ENCODE results near the gene OSM. TPM values are rescaled to one million over a fixed set of nuclear protein-coding genes. Genes with fewer than 3 reads are reported as not detected.
A peak's percentile ranks its signal among the peaks of the same experiment; 100 is the strongest.
"Not testable (repeated sequence)": the region's sequence is repeated elsewhere in the genome, so short reads cannot be mapped to it uniquely, and the experiment has no call there.

Gene OSM
- polyA plus RNA-seq, 3 donors, result 48.0 to 295 (median 146) TPM

DNA sequence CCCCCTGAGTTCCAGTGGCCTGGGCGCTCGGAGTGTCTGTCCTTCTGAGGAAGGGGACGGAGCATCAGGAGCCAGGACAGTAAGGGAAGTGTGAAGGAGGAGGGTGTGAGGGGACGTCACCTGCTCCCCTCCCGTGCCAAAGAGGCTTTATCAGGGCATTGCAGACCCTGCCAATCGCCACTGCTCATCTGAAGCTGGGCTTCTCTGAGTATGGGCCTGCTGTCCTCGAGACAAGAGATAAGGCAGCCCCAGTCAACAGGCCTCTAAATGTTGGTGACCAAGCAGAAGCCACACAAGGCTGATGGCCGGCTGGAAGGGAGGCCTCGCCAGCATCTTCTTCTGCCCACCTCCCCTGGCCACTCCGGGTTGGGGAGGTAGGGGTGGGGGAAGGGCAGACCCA lies 49.9 kb downstream of the OSM start:
- Mint-ChIP-seq H3K27ac (peak overlapping the region in 3 of 7 donors; percentile 24 to 64 (median 30)), H3K4me1 (peaks cover 34% of the 10 kb centered on the region), H3K9me3 (peaks cover 0 to 5% (median 0%) of the 10 kb centered on the region in 7 donors), H3K4me3 (no peak overlapping the region), H3K27me3 (ENCODE audit: low read depth in 3 of 3) (peaks cover 23 to 31% (median 26%) of the 10 kb centered on the region in 3 donors), H3K36me3 (no peaks in the 10 kb centered on the region)
- no peaks in the 10 kb centered on the region for H3K36me3 ChIP-seq (replicated peaks in 1 of 2; ENCODE audit: control insufficient read depth in 1 of 2, insufficient read depth in 2 of 2, low read length in 2 of 2)
- no peak for DNase-seq
- no peak overlapping the region for H3K27ac ChIP-seq (ENCODE audit: low read depth in 1 of 2, low read length in 2 of 2)
- H3K4me3 ChIP-seq (replicated peaks in 1 of 3; ENCODE audit: low read depth in 2 of 3, low read length in 3 of 3), result no peak overlapping the region
- H3K4me2 ChIP-seq (replicated peaks; ENCODE audit: extremely low read depth, low read length, poor library complexity, severe bottlenecking), result no peak overlapping the region
- no peaks in the 10 kb centered on the region for H4K20me1 ChIP-seq (ENCODE audit: insufficient read depth, low read length)
- H3K27me3 ChIP-seq (ENCODE audit: control insufficient read depth in 2 of 2, insufficient read depth in 2 of 2, low read length in 2 of 2), result peaks cover 0 to 15% of the 10 kb centered on the region in 2 donors
- no peaks in the 10 kb centered on the region for H3K9me3 ChIP-seq (replicated peaks in 1 of 2; ENCODE audit: control insufficient read depth in 1 of 2, insufficient read depth in 1 of 2, low read length in 2 of 2)
- no peaks in the 10 kb centered on the region for H3K79me2 ChIP-seq (ENCODE audit: insufficient read depth, low read length)
- 91% methylated on average over 7 of the region's 10 CpGs for WGBS (ENCODE audit: insufficient coverage)
- no peak overlapping the region for H2AFZ ChIP-seq (ENCODE audit: insufficient read depth, low read depth, low read length, poor library complexity, severe bottlenecking)
- no peak overlapping the region for H3K9ac ChIP-seq (ENCODE audit: insufficient read depth, low read length, poor library complexity, severe bottlenecking)
- intact Hi-C loops (cut with micrococcal nuclease), result loop anchor here in 1 of 2 donors (5.0 kb wide), 1 partner anchor 34 kb away; no protein-coding TSS in a partner anchor
- peaks cover 31 to 39% of the 10 kb centered on the region in 2 donors for H3K4me1 ChIP-seq (ENCODE audit: control insufficient read depth in 1 of 2, insufficient read depth in 2 of 2, low read length in 2 of 2)
- TF ChIP-seq, protein P1, sequence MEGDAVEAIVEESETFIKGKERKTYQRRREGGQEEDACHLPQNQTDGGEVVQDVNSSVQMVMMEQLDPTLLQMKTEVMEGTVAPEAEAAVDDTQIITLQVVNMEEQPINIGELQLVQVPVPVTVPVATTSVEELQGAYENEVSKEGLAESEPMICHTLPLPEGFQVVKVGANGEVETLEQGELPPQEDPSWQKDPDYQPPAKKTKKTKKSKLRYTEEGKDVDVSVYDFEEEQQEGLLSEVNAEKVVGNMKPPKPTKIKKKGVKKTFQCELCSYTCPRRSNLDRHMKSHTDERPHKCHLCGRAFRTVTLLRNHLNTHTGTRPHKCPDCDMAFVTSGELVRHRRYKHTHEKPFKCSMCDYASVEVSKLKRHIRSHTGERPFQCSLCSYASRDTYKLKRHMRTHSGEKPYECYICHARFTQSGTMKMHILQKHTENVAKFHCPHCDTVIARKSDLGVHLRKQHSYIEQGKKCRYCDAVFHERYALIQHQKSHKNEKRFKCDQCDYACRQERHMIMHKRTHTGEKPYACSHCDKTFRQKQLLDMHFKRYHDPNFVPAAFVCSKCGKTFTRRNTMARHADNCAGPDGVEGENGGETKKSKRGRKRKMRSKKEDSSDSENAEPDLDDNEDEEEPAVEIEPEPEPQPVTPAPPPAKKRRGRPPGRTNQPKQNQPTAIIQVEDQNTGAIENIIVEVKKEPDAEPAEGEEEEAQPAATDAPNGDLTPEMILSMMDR (IDR thresholded peaks at IDR 0.05), result no peak

DNA sequence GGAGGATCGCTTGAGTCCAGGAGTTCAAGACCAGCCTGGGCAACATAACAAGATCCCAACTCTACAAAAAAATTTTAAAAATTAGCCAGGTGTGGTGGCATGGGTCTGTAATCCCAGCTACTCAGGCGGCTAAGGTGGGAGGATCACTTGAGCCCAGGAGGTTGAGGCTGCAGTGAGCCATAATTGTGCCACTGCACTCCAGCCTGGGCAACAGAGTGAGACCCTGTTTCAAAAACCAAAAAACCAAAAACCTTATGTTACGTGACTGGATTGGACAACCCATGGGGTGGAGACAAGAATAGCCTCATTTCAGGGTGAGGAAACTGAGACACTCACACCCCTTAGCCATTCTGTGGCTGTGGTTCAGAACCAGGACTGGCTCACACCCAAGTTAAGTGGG lies 50.4 kb downstream of the OSM start:
- peaks cover 0 to 11% of the 10 kb centered on the region in 2 donors for H3K27me3 ChIP-seq (ENCODE audit: control insufficient read depth in 2 of 2, insufficient read depth in 2 of 2, low read length in 2 of 2)
- peaks cover 30 to 38% of the 10 kb centered on the region in 2 donors for H3K4me1 ChIP-seq (ENCODE audit: control insufficient read depth in 1 of 2, insufficient read depth in 2 of 2, low read length in 2 of 2)
- H3K27ac ChIP-seq (ENCODE audit: low read depth in 1 of 2, low read length in 2 of 2); H3K36me3 Mint-ChIP-seq; H3K4me3 Mint-ChIP-seq; H3K4me2 ChIP-seq (replicated peaks; ENCODE audit: extremely low read depth, low read length, poor library complexity, severe bottlenecking); H3K9ac ChIP-seq (ENCODE audit: insufficient read depth, low read length, poor library complexity, severe bottlenecking); H3K27ac Mint-ChIP-seq; H4K20me1 ChIP-seq (ENCODE audit: insufficient read depth, low read length); H3K9me3 Mint-ChIP-seq; DNase-seq; H3K4me3 ChIP-seq (replicated peaks in 1 of 3; ENCODE audit: low read depth in 2 of 3, low read length in 3 of 3); H3K9me3 ChIP-seq (replicated peaks in 1 of 2; ENCODE audit: control insufficient read depth in 1 of 2, insufficient read depth in 1 of 2, low read length in 2 of 2); H3K36me3 ChIP-seq (replicated peaks in 1 of 2; ENCODE audit: control insufficient read depth in 1 of 2, insufficient read depth in 2 of 2, low read length in 2 of 2); H3K79me2 ChIP-seq (ENCODE audit: insufficient read depth, low read length); H2AFZ ChIP-seq (ENCODE audit: insufficient read depth, low read depth, low read length, poor library complexity, severe bottlenecking): not testable (repeated sequence)
- H3K27me3 Mint-ChIP-seq (ENCODE audit: low read depth in 3 of 3), result peaks cover 19 to 30% (median 22%) of the 10 kb centered on the region in 3 donors
- peaks cover 34% of the 10 kb centered on the region for H3K4me1 Mint-ChIP-seq
- intact Hi-C loops (cut with micrococcal nuclease), result loop anchor here in 1 of 2 donors (5.0 kb wide), 1 partner anchor 34 kb away; no protein-coding TSS in a partner anchor
- WGBS (ENCODE audit: insufficient coverage), result 100% methylated on average over 1 of the region's 3 CpGs

All from CD14-positive monocyte (primary cell).